K562 (cell line): ENCODE measurements around the gene ANAPC5. TPM values are rescaled to one million over a fixed set of nuclear protein-coding genes. Genes with fewer than 3 reads are reported as not detected.

ENCODE experiments used
- ASH1L ChIP-seq: fragments of 450-650 bp; IDR thresholded peaks from 2 replicates; pipeline ENCODE4 v1.6.1; 2018; ENCODE audit warnings: borderline replicate concordance, mild to moderate bottlenecking, low read depth; ENCODE audit not compliant: partially characterized antibody
- CBFA2T3 ChIP-seq: fragments of 450-650 bp; IDR thresholded peaks from 2 replicates; pipeline ENCODE4 v1.6.1; 2017
- DMBX1 ChIP-seq: fragments of 250-450 bp; sonication (Bioruptor Pico); IDR thresholded peaks from 2 replicates; pipeline ENCODE4 v1.8.0; 2022; ENCODE audit warnings: inconsistent platforms, mild to moderate bottlenecking, moderate library complexity, borderline replicate concordance
- E2F3 ChIP-seq: fragments of 250-450 bp; sonication (Bioruptor Pico); IDR thresholded peaks from 2 replicates; pipeline ENCODE4 v1.4.0; 2020; ENCODE audit warnings: mild to moderate bottlenecking
- EWSR1 ChIP-seq: fragments of 450-650 bp; IDR thresholded peaks from 2 replicates; pipeline ENCODE4 v1.6.1; 2018; ENCODE audit warnings: borderline replicate concordance, mild to moderate bottlenecking, low read depth, moderate library complexity; ENCODE audit not compliant: partially characterized antibody
- GATAD2A ChIP-seq: fragments of 450-650 bp; IDR thresholded peaks from 2 replicates; pipeline ENCODE4 v1.6.1; 2017
- GTF2A2 ChIP-seq: IDR thresholded peaks from 2 replicates; pipeline ENCODE4 v1.6.1; 2016; ENCODE audit warnings: mild to moderate bottlenecking, missing genetic modification characterization, missing compliant biosample characterization
- GTF2B ChIP-seq: IDR thresholded peaks from 2 replicates; pipeline ENCODE4 v1.6.1; 2011; ENCODE audit not compliant: insufficient read length; ENCODE audit errors: extremely low read depth
- HDAC1 ChIP-seq, 2 experiments: fragments of 450-650 bp; IDR thresholded peaks; 2 replicates each; pipeline ENCODE4 v1.6.1; 2016 to 2017; ENCODE audit warnings: inconsistent platforms in 1 of 2, mild to moderate bottlenecking in 1 of 2, moderate library complexity in 1 of 2
- KLF13 ChIP-seq: fragments of 450-650 bp; IDR thresholded peaks from 2 replicates; pipeline ENCODE4 v1.6.1; 2016; ENCODE audit warnings: missing genetic modification characterization, low read depth, mild to moderate bottlenecking, missing compliant biosample characterization, moderate library complexity, borderline replicate concordance
- LCOR ChIP-seq: sonication (generic); formaldehyde crosslinking; IDR thresholded peaks from 2 replicates; pipeline ENCODE4 v1.8.0; 2022; ENCODE audit warnings: mild to moderate bottlenecking, missing genetic modification reagents
- MAFF ChIP-seq: IDR thresholded peaks from 2 replicates; pipeline ENCODE4 v1.6.1; 2012; ENCODE audit warnings: low read length, improper control_type of control experiment
- MBD1 ChIP-seq: fragments of 250-450 bp; sonication (Bioruptor Pico); IDR thresholded peaks from 2 replicates; pipeline ENCODE4 v1.8.0; 2022; ENCODE audit warnings: inconsistent platforms
- MYC ChIP-seq, 2 experiments: fragments of 250-450 bp in 1 of 2; sonication (Bioruptor Pico) in 1 of 2; IDR thresholded peaks; 2 replicates each; pipeline versions ENCODE4 v1.5.1 to v1.6.1; 2012 to 2021; ENCODE audit warnings: low read depth in 2 of 2, borderline replicate concordance in 1 of 2, improper control_type of control experiment in 1 of 2, low read length in 1 of 2, mild to moderate bottlenecking in 1 of 2, moderate library complexity in 1 of 2
- NELFE ChIP-seq: IDR thresholded peaks from 2 replicates; pipeline ENCODE4 v1.6.1; 2011; ENCODE audit warnings: mild to moderate bottlenecking; ENCODE audit not compliant: insufficient read depth, insufficient read length
- PHF20 ChIP-seq: fragments of 450-650 bp; IDR thresholded peaks from 2 replicates; pipeline ENCODE4 v1.6.1; 2018; ENCODE audit not compliant: partially characterized antibody
- PRDM10 ChIP-seq: fragments of 450-650 bp; IDR thresholded peaks from 2 replicates; pipeline ENCODE4 v1.6.1; 2018; ENCODE audit not compliant: partially characterized antibody
- RAD21 ChIP-seq, 2 experiments: fragments of 250-450 bp in 1 of 2; fragments of 450-650 bp in 1 of 2; sonication (Bioruptor Pico) in 1 of 2; formaldehyde crosslinking in 1 of 2; IDR thresholded peaks in 1 of 2; conservative IDR thresholded peaks in 1 of 2; 2 replicates each; pipeline versions ENCODE4 v1.4.0 to v1.8.0; 2020 to 2022; ENCODE audit warnings: mild to moderate bottlenecking in 2 of 2, moderate library complexity in 1 of 2
- SIN3A ChIP-seq, 2 experiments: fragments of 150-350 bp in 1 of 2; IDR thresholded peaks; 2 replicates each; pipeline ENCODE4 v1.6.1; 2011 to 2016; ENCODE audit warnings: borderline replicate concordance in 2 of 2, low read depth in 2 of 2, low read length in 2 of 2, mild to moderate bottlenecking in 2 of 2, moderate library complexity in 2 of 2; ENCODE audit not compliant: control insufficient read depth in 1 of 2
- SMAD3 ChIP-seq: fragments of 450-650 bp; formaldehyde crosslinking; conservative IDR thresholded peaks from 2 replicates; pipeline ENCODE4 v1.4.0; 2020; ENCODE audit warnings: mild to moderate bottlenecking
- STAT5A ChIP-seq: IDR thresholded peaks from 2 replicates; pipeline ENCODE4 v1.6.1; 2012; ENCODE audit warnings: low read length, inconsistent platforms, borderline replicate concordance
- ZNF121 ChIP-seq: sonication (generic); formaldehyde crosslinking; conservative IDR thresholded peaks from 2 replicates; pipeline ENCODE4 v1.8.0; 2022; ENCODE audit warnings: missing genetic modification reagents
- ZNF561 ChIP-seq: fragments of 450-650 bp; formaldehyde crosslinking; conservative IDR thresholded peaks from 2 replicates; pipeline ENCODE4 v1.4.0; 2020; ENCODE audit warnings: mild to moderate bottlenecking, moderate library complexity
- polyA plus RNA-seq, 8 experiments: library from polyadenylated mRNA; depleted of rRNA in 4 of 8; stranded (reverse) in 5 of 8; unstranded in 3 of 8; fragments of >200 nt; fragmentation: Nextera tagmentation in 2 of 8; fragmentation: Illumina TruSeq in 1 of 8; extraction: Ambion mirVana in 2 of 8; extraction: Trizol in 1 of 8; gene quantifications; 2 replicates each; pipeline versions ENCODE4 v1.2.1 to v1.2.3, GENCODE V29; 2011 to 2014; ENCODE audit warnings: inconsistent platforms in 1 of 8, missing spikeins in 1 of 8
- total RNA-seq, 7 experiments: library from RNA; depleted of rRNA in 6 of 7; stranded (reverse); fragments of >200 nt in 6 of 7; fragmentation: Illumina TruSeq in 2 of 7; extraction: Trizol in 2 of 7; gene quantifications; 2 replicates each; pipeline versions ENCODE4 v1.2.1 to v1.2.3, GENCODE V29; 2011 to 2021; ENCODE audit warnings: low replicate concordance in 1 of 7

The ANAPC5 gene
- total and polyA plus RNA-seq, 9 of the 15 experiments (the other 6 are each of a cell fraction or from before 2014, with no cell fraction given): 136 to 315 (median 197) TPM

GRCh38 chr12:121383601-121384021 lies 31.4 kb upstream of the ANAPC5 start (continued):
- TF ChIP-seq GTF2B: no peak
- no peak for TF ChIP-seq ASH1L
- no peak for TF ChIP-seq MYC (IDR thresholded peaks at IDR 0.05; ENCODE audit: low read depth, low read length)
- TF ChIP-seq MYC (CRISPR knock-in tag; IDR thresholded peaks at IDR 0.05; ENCODE audit: borderline replicate concordance, low read depth): no peak
- TF ChIP-seq LCOR (CRISPR knock-in tag): no peak
- no peak for TF ChIP-seq GTF2A2
- TF ChIP-seq SIN3A (IDR thresholded peaks at IDR 0.05; ENCODE audit: borderline replicate concordance in 2 of 2, control insufficient read depth in 1 of 2, low read depth in 2 of 2, low read length in 2 of 2): no peak
- TF ChIP-seq HDAC1 (IDR thresholded peaks at IDR 0.05): no peak
- peak in 1 of 2 experiments; percentile 32; a peak in 1 of 4 replicates for TF ChIP-seq RAD21 (CRISPR knock-in tag; conservative IDR thresholded peaks at IDR 0.05 in 1 of 2, IDR thresholded peaks at IDR 0.05 in 1 of 2)
- peak; percentile 56 for TF ChIP-seq CBFA2T3
- TF ChIP-seq SMAD3: no peak
- TF ChIP-seq EWSR1: no peak
- 0 out of 2 replicates have a peak, but pooled peaks have one; percentile 31 for TF ChIP-seq STAT5A
- TF ChIP-seq E2F3 (CRISPR knock-in tag): no peak
- no peak for TF ChIP-seq MAFF
- TF ChIP-seq PHF20: peak; percentile 21
- peak; percentile 41; the same call in 1 of the 2 replicates for TF ChIP-seq ZNF121 (CRISPR knock-in tag)
- no peak for TF ChIP-seq DMBX1 (CRISPR knock-in tag)
- TF ChIP-seq GATAD2A: no peak
- TF ChIP-seq PRDM10: no peak
- TF ChIP-seq NELFE: no peak
- TF ChIP-seq MBD1 (CRISPR knock-in tag): no peak
- no peak for TF ChIP-seq ZNF561 (CRISPR knock-in tag)
- no peak for TF ChIP-seq KLF13 (tag)
